Fibroblast of the aortic adventitia (primary cell): ENCODE data around the gene STK17A. TPM values are rescaled to one million over a fixed set of nuclear protein-coding genes. Genes with fewer than 3 reads are reported as not detected.

Experiments used
- DNase-seq: peaks from one replicate; pipeline ENCODE4 v3.0.0-alpha.2; 2010; ENCODE audit warnings: low read depth
- H3K4me3 ChIP-seq: 2 replicates; pipeline ENCODE4 v1.5.1; 2011; ENCODE audit warnings: low read depth, mild to moderate bottlenecking, control low read depth, low read length, moderate library complexity
- CTCF ChIP-seq: IDR thresholded peaks from 2 replicates; pipeline ENCODE4 v1.5.1; 2011; ENCODE audit warnings: mild to moderate bottlenecking, low read length, control low read depth, inconsistent platforms; ENCODE audit not compliant: insufficient read depth
- total RNA-seq: library from RNA; depleted of rRNA; stranded (reverse); fragments of >200 nt; gene quantifications from 2 replicates; pipeline ENCODE4 v1.2.3, GENCODE V29; 2012; ENCODE audit warnings: low replicate concordance

STK17A gene
- total RNA-seq, 1 donor: 96.8 TPM

- TF ChIP-seq CTCF: no peak
- H3K4me3 ChIP-seq: no peak overlapping the region
- DNase-seq: no peak
Observed at GRCh38 chr7:43554423-43554822, 28.5 kb upstream of the STK17A start.

- no peak overlapping the region for H3K4me3 ChIP-seq
- no peak for DNase-seq
- no peak for TF ChIP-seq CTCF
Observed at GRCh38 chr7:43557831-43558495, 24.9 kb upstream of the STK17A start.

DNA sequence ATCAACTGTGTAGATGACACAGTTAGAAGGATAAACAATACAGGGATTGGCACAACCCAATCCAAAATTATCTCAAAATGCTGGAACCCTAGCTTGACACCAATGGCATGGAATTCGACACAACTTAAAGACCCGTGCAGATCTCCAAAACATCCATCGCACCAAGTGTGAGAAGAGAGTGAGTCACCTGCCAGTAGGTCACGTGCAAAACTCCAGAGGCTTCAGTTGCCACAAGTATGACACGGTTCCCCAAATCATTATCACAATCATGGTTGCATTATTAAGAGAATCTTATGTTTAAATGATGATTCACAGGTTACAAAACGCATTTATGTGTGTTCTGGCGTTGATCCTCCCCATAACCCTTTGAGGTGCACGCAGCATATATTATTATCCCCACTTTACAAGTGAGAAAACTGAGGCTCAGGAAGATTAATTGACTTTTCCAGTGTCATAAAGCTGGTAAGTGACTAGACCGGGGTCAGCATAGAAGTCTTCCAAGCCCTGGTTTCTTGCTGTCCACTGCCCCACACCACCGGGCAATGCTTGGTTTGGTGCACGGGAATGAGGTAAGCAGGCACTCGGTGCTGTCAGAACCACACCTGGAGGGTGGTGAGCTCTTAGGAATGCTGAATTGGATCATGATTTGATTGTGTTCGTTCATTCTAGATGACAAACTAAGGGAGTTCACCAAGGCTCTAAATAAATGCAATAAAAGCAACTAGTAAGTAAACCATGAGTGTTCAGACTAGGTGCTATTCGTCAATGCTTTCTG lies 23.6 kb upstream of the STK17A start:
- H3K4me3 ChIP-seq: no peak overlapping the region
- TF ChIP-seq CTCF: no peak
- no peak for DNase-seq

- H3K4me3 ChIP-seq: no peak overlapping the region
- TF ChIP-seq CTCF: no peak
- no peak for DNase-seq
Observed at GRCh38 chr7:43559946-43560335, 23.0 kb upstream of the STK17A start.

DNA sequence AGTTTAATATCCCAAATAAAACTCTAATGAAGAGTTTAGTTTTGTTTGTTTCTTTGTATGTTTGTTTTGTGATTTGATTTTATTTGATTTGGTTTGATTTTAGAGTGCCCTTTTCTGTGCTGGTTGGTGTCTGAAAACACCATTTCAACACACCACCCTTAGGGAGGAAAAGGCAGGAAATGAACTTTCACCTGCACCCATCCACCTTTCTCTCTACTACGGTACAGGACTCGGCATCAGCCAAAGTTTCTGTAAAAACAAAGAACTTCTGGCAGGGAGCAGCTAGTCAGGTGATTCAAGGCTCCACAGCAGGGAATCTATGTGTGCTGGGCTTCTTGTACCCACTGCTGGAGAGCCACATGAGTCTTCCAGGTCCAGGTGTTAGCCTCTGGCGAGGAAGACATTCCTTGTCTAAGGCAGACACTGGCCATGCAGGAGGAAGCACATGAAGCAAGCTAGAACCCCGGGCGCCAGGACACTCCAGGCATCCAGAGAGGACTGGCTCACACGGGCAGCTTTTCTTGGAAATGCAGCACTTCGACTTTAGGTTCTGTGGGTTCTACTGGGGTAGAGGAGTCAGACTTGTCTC lies 22.1 kb upstream of the STK17A start:
- no peak for DNase-seq

GRCh38 chr7:43562383-43562782 lies 20.5 kb upstream of the STK17A start:
- no peak overlapping the region for H3K4me3 ChIP-seq
- no peak for TF ChIP-seq CTCF

More for the DNA sequence above, 22.1 kb upstream of the STK17A start:
- no peak overlapping the region for H3K4me3 ChIP-seq
- no peak for TF ChIP-seq CTCF

More at GRCh38 chr7:43562383-43562782, 20.5 kb upstream of the STK17A start:
- DNase-seq: no peak
